Measurements from ENCODE around the gene DPPA4.

DNA sequence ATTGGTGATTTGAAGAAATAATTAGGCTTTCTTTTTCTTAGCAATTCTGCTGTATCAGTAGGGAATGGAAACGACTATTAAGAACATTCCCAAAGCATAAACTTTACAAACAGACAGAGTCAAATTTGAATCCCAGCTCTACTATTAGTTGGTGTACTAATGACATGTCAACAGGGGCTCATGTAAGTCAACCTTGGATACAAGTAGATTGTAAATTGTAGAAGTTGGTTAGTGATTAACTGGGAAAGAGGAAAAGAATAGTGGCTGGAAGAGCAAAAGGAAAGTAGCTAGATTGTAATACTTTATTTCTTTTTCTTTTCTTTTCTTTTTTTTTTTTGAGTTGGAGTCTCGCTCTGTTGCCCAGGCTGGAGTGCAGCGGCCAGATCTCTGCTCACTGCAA, 38.6 kb upstream of the DPPA4 start:
- TF ChIP-seq, protein P1, sequence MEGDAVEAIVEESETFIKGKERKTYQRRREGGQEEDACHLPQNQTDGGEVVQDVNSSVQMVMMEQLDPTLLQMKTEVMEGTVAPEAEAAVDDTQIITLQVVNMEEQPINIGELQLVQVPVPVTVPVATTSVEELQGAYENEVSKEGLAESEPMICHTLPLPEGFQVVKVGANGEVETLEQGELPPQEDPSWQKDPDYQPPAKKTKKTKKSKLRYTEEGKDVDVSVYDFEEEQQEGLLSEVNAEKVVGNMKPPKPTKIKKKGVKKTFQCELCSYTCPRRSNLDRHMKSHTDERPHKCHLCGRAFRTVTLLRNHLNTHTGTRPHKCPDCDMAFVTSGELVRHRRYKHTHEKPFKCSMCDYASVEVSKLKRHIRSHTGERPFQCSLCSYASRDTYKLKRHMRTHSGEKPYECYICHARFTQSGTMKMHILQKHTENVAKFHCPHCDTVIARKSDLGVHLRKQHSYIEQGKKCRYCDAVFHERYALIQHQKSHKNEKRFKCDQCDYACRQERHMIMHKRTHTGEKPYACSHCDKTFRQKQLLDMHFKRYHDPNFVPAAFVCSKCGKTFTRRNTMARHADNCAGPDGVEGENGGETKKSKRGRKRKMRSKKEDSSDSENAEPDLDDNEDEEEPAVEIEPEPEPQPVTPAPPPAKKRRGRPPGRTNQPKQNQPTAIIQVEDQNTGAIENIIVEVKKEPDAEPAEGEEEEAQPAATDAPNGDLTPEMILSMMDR (IDR thresholded peaks at IDR 0.05), result no peak
- TF ChIP-seq POLR2A (IDR thresholded peaks at IDR 0.05) (no peak), EP300 (IDR thresholded peaks at IDR 0.05) (no peak)

Data from tibial nerve (tissue), 4 donors.